Medulla oblongata (tissue), 1 donor: ENCODE results near the gene SLC12A8.
"Not testable (repeated sequence)": the region's sequence is repeated elsewhere in the genome, so short reads cannot be mapped to it uniquely, and the experiment has no call there.

Experiments used
- DNase-seq: peaks from one replicate; pipeline ENCODE4 v3.0.0-alpha.2; 2015; ENCODE audit errors: extremely low spot score

The SLC12A8 gene

DNA sequence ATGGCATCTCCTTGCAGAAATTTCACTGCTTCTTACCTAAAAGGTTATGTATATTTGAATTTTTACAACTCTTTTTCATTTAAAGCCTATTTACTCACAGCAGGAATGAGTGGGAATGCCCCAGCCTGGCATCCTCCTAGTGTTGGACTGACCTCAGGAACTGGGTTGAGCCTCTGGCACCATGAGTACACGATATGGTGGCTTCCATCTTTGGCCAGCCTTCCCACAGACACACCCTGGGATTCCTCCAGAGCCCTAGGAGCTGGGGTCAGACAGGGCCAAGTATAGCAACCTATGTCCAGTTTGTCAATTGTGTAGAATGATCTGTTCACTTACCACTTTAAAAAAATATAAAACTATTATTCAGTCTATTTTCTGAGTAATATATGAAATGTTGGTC is 99.6 kb downstream of the SLC12A8 start:
- DNase-seq: no peak

DNA sequence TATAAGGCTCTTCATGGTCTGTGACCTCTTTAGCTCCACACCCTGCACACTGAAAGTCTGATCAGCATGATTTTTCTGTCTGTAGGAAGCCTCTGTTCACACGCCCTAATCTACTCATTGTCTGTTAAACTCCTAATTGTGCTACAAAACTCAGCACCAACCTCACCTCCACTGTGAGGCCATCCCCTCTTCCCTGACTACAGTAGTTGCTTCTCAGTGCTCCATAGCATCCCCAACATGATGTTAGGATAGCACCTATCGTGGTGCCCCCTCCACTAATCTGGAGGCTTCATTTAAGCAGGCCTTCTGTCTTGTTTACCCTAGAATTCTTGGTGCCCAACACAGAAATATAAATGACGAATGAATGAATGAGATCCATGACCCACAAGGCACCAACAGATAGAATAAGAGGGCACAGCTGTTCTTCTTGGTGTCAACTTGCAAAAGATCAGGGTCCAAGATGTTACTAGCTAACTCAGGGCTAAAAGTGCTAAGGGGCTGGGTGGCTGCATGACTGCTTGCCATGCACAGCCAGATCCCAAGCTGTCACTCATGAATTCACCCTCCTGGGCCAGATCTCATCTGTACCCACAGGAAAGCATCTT is 101.6 kb downstream of the SLC12A8 start:
- DNase-seq: no peak

DNA sequence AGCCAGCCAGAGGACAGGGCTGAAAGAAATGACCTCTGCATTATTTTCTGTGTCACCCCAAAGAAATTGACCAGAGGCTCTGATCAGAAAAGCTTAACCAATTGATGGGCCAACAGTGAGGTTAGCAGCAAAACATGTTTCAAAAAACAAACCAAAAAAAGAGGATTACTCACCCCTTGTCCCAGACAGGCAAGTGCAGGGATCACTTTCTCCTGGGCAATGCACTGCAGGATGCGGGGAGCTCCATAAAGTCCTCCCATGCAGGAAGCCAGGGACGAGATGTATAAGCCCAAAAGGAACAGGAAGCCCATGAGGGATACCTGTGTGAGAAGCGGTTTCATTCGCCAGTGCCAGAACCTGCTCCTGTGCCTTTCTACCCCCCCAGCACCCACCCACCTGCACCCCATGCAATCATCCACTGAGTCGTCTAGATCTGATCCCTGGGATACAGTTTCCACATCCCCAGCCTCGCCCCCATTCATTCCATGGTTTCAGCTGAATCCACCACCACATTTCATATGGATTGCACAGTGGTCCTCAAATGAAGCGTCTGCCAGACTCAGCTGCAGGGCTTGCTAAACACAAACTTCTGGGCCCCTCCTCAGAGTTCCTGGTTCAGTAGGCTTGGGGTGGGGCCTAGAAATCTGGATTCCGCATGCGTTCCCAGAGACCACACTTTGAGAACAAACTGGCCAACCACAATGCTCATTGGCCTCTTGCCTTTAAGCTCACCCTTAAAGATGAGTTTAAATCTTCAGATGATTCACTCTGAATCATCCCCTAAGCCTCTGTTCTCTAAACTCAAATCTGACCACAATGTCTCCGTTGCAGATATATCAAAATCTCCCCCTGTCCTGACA is 102.3 kb downstream of the SLC12A8 start:
- DNase-seq: no peak

DNA sequence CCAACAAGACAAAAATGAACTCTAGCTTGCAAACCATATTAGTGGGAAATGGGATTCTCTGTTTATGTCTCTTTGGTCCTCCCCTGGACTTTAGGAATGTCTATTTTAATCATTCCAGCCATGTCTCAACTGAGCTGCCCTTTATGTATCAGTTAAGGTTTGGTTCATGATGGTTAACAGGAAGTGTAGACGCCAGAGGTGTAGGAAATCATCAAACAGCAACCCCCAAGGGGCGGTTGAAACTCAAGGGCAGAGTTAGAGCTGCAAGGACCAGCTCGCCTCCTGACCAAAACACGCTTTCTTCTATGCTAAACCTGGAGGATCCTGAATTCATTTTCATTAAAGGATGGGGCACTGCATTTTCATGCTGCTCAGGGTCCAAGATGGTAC is 103.0 kb downstream of the SLC12A8 start:
- DNase-seq: no peak

DNA sequence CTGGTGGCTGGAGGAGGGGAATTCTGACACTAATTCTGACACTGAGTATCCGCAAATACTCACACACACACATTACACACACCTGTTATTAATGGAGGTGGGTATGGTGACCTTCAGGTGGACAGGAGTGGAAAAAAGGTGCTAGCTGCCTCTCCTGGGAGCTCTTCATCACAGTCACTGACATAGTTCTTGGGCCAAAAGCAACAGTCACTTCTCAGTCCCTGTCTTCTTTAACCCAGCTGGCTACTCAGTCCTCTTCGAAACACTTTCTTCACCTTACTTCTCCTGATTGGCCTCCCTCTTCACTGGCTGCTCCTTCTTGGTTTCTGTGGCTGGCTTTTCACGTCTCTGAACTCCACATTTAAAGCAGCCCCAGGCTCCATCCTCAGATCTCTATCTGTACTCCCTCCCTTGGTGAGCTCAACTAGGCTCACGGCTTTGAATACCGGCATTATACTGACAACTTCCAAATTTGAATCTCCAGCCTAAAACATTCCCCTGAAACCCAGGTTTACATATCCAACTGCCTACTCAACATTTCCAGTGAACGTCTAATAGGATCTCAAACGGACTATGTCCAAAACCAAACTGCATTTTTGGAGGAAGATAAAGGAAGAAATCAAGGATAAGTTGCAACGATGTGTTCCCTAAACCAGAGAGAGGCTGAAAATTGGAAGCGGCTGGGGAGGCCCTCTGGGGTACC is 103.6 kb downstream of the SLC12A8 start:
- DNase-seq: no peak

DNA sequence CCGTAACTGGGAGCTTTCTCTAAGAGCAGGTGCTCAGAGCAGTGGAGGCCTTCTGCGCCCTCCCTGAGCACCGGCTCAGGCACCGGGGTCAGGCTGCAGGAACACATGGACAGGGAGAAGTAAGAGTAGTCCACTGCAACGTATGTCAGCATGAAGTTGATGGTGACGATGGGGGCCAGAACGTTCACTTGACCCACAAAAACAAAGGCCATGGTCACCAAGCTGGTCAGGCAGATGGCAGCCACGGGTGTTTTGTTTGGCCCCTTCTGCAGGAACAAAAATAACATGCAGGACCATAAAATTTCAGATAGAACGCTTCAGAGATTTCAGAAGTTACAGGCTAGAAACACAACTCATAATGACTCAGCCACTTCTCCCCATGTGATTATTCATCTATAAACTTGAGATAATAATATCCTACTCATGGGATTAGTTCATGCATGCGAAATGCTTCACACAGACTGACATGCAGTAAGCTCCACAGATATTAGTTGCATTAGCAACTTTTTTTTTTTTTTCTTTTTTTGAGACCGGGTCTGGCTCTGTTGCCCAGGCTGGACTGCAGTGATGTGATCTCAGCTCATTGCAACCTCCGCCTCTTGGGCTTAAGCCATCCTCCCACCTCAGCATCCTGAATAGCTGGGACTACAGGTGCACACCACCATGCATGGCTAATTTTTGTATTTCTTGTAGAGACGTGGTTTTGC is 104.5 kb downstream of the SLC12A8 start:
- no peak for DNase-seq

DNA sequence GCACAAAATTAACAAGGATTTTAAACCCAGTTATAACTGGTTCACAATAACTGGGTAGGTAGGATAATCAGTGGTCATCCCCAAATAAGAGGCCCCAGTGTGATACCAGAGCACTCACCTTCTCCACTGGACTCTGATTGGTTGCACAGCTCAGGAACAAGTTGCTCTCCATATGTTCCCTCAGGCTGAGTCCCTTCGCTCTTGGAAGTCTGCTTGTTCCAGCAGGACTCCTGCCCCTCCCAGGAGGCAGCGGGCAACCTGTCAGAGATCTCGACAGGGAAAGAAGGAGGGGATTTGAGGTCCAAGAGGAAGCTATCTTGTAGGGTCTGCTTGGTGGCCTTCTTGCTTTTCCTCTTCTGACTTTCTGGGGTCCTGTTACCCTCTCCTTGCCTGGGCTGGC is 105.2 kb downstream of the SLC12A8 start:
- DNase-seq: no peak

DNA sequence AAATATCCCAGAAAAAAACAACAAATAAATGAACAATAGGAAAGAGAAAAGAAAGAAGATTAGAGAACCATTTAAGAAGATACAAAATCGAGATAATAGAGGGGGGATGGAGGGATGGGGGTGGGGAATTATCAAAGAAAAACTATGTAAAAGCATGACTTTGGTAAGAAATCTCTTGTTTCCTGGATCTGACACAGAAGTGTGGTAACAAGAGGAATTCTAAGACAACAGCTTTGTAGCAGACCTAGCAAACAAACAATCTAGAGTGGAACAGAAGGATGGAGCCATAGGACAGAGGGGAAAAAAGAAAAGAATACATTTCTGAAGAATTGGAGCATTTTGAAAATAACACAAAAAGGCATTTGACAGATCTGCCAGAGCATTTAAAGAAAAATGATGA is 107.4 kb downstream of the SLC12A8 start:
- no peak for DNase-seq

DNA sequence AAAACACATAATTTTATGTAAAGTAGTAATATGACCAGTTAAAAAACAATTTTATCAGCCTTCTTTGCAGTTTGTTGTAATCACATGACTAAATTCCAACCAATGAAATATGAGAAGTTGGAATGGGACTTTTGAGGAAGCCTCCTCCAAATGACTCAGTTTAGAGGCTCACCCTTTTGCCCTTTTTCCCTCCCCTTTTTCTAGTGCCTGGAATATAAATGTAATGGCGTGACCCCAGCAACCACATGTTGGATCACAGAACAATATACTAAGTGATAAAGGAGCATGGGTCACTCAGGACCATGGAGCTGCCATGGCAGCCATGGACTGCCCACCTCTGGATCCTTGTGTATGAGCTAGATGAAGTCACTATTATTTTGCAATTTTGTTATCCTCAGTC is 107.9 kb downstream of the SLC12A8 start:
- no peak for DNase-seq

DNA sequence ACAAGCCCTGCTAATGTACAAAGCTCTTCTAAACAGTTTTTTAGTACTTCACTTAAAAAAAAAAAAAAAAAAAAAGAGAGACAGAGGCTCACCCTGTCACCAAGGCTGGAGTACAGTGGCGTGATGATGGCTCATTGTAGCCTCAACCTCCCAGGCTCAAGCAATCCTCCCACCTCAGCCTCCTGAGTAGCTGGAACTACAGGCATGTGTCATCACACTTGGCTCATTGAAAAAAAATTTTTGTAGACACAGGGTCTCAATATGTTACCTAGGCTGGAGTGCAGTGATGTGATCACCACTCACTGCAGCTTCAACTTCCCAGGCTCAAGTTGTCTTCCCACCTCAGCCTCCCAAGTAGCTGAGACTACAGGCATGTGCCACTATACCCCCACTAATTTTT is 109.1 kb downstream of the SLC12A8 start:
- no peak for DNase-seq

DNA sequence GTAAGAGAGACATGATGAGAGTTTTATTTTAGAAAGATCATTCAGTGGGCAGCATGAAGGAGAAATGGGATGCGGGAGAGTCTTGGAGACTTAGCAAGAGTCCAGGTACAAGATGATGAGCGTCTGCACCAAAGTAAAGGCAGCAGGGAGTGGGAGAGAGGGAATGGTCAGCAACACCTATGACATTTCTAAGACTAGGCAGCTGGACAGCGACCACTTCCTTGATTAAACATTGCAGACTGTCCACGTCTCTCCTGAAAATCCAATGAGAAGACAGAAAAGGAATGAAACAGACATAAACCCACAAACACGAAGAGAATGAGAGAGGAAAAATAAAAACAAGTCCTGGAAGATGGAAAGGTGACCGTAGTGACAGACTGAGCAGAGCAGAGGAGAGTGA is 110.1 kb downstream of the SLC12A8 start:
- no peak for DNase-seq

DNA sequence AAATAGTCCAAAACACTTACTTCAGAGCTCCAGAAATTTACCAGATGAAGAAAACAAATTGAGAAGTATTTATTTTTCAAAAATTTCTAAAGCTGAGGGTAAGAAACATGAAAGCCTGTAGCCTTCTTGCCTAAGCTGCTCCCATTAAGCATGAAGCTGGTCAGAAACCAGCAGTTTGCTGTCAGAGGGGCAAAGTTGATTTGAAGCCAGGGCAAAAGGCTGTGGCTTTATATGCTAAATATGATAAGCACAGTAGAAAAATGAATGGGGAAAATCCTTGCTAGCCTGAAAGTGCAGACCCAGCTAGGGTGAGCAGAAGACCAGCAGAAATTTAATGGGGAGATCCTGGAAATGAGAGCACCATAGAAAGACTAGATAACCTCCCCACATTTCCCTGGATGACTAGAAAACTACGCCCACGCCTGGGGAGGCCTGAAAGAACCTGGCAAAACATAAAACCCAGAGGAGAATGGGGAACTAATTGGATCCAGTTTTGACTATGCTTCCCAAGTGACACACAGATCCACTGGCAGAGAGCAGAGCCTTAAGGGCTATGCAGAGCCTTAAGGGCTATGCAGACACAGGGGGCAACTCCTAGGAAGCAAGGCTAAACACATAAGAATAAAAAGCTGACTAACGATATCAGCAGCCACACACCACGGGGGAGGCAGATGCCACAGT is 113.8 kb downstream of the SLC12A8 start:
- DNase-seq: no peak

DNA sequence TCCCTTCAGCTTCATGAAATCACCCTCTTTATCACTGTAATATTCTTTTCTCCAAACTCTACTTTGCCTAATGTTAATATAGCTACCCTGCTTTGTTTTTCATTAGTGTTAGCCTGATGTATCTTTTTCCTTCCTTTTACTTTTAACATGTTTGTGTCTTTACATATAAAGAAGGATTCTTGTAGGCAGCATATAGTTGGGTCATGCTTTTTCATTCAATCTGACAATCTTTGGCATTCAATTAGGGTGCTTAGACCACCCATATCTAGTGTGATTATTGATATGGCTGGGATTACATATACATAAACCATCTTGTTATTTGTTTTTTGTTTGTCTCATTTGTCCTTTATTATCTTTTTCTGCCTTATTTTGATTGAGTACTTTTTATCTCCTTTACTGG is 121.9 kb downstream of the SLC12A8 start:
- no peak for DNase-seq

DNA sequence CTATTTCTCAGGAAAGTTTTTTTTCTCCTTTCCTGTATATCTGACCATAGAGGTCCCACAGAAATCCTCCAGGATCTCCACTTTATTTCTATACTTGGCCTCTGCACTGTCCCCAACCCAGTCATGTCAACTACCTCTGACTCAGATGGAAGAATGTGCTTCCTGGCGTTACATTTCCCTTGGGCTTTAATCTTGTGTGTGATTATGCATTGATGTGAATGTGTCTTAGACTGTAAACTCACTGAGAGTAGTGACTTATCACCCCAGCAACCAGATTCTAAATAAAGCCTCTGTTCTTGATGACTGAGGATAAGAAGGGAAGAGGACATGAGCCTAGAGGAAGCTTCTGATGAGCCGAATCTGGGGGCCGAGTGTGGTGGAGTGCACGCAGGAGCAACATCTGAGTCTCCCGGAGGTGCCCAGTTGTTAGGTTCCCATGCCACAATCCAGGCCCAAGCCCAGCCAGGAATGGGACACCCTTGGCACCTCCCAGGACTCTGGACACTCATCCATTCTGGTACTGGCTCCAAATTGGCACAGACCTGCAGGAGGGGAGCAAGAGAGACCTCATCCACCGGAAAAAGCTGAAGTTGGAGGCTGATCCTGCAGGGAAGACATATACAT is 124.7 kb downstream of the SLC12A8 start:
- no peak for DNase-seq

DNA sequence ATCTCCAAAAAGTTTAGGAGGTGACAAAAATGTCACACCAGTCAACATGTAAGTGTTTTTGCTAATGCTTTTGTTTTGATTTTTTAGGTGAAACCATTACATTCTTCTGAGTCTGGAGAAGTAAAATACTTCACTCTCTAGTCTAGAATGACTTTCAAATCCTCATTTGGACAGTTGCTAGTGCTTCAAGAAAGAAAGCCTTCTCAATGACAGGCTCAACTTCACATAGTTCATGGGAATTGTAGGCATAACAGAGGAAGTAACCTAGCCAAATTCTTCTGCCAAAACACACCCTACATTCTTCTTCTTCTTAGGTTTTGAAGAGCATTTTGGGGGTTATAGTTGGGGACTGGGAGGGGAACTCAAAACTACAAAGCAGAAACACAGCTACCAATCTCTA is 127.4 kb downstream of the SLC12A8 start:
- peak; percentile 13 for DNase-seq

DNA sequence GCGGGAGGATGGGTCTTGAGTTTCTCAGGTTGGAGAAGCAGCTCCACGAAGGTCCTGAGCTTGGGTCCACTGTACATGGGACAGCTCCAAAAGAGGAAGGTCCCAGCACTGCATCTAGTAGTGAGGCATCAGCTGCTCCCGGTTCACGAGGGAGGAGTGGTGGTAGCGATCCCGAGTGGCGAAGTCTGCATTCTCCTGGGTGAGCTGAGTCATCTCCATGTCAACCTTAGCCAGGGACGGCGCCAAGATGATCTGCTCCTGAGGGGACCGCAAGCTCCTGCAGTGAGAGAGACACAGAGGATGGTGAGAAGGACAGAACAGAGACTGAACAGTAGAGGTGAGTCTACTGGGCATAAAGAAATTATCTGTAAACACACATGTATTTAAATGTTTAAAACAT is 128.8 kb downstream of the SLC12A8 start:
- DNase-seq: peak; percentile 63

DNA sequence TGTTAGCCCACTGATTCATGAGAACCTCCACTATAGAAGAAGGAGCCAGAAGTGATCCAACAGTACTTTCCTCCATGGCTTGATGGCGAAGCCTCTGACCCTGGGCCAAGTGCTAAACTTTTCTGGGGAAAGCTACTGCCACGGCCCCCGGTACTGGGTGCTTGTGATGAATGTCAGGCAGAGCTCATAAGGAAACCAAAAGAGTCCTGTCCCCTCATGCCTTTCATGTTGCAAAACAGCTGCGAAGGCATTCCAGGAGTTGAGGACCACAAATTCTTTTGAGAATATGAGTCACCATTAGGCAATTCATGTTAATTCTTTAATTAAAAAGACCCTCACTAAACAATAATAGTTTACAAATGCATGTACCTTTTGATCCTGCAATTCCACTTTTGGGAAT is 130.2 kb downstream of the SLC12A8 start:
- DNase-seq: not testable (repeated sequence)

DNA sequence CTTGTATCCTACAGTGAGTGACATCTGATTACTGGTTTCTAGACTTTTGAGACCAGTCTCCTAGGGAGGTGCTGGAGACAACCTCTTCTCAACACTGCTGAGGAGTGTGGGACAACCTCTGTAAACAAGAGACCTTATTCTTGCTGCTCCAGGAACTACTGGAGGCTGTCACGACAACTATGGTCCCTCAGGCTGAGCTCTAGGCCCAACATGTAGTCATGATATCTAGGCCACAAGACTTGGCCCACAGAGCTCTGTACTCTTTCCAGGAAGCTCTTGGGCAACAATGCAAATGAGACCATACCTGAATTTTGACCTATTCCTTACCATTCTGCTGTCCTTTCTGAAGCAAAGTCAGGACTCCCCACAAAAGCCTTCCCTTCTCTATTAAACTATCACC is 132.5 kb downstream of the SLC12A8 start:
- no peak for DNase-seq

DNA sequence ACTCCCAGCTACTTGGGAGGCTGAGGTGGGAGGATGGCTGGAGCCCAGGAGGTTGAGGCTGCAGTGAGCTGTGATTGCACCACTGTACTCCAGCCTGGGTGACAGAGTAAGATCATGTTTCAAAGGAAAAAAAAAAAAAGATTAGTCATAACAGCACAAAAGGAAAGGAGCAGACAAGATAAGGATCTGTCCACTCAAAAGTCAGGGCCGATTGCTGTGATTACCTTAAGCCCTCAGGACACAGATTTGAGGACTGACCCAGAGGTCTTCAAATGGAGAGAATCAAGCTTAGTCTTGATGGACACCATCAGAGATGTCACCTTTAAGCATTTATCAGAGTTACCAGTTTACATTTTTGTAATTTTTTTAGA is 132.9 kb downstream of the SLC12A8 start:
- no peak for DNase-seq

DNA sequence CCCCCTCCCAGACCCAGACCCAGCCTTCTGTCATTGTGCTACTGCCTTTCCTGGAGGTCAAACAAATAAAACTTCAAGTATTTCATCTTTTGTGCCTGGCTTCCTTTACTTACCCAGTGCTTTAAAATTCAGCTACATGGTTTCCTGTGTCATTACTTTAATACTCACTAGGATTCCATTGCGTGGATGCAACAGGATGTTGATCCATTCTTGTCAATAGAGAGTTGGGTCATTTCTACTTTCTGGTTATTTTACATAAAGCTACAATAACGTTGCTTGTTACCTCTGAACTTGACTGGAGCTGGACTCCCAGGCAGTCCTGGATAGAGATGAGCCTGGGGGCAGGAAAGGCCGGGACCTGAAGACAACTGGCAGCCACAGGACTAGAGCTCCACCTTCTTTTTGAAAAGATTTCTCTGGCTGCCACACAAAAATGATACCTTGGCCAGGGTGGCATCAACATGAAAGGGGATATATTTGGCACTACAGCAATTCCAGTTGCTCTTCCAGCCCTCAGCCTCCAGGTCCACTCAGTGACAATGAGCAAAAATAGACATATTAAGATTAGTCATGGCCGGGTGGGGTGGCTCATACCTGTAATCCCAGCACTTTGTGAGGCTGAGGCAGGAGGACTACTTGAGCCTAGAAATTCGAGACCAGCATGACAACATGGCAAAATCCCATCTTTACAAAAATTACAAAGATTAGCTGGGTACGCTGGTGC is 133.4 kb downstream of the SLC12A8 start:
- no peak for DNase-seq

DNA sequence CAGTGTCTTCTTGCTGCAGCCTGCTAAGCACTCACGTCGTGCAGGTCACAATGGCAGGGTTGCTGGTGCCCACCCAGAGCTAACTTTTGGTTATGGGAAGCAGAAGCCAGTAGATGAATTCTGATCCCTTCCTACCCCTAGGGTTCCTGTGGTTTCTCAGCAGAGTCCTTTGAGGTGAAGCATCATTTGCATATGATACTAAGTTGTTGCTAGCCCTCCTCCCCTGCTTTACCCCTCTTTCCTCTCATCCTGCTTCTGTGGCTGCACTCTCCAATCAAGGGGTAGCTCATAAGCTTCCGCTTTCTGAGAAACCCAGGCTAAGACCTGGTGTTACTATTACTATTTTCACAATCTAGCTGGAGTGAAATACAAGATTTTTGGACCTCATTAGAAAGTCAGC is 134.7 kb downstream of the SLC12A8 start:
- no peak for DNase-seq
